ENCODE data around the gene SLC10A2.

The SLC10A2 gene

DNA sequence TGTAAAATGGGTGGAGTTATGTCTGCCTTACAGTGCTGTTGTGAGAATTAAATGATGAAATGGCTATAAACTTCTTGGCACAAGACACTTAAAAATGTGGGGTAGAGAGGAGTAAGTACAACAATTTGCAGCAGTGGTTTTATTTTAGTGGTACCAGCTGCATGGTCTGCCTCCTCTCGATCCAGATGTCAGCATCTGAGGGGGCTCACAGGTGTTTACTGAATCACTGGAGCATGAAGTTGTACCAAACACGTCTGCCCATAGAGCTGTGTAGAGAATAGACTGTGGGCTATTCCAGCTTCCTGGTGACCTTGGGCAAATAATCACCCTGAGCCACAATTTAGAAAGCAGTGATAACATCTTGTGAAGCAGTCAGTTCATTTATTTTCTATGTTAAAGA lies 11.1 kb downstream of the SLC10A2 start:
- DNase-seq (ENCODE audit: low read depth in 2 of 2, low spot score in 1 of 2): no peak

DNA sequence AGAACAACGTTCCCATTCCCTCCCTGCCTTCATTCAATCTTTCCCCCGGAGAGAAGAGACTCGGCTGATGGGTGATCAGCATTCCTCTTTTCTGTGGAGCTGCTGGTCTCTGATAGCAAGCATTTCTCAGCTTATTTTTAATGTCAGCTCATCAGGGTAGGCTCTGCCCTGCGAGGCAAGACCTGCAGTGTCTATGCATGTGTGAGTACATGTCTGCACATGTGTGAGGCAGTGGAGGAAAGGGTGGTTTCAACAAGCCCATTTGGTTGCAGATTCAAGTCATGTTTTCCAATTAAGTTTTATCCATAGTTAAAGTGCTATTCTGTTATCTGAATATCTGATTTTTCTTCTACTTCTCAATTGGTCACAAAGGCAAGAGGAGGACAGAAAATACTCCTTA lies 19.5 kb downstream of the SLC10A2 start:
- DNase-seq (ENCODE audit: low read depth in 2 of 2, low spot score in 1 of 2): no peak

DNA sequence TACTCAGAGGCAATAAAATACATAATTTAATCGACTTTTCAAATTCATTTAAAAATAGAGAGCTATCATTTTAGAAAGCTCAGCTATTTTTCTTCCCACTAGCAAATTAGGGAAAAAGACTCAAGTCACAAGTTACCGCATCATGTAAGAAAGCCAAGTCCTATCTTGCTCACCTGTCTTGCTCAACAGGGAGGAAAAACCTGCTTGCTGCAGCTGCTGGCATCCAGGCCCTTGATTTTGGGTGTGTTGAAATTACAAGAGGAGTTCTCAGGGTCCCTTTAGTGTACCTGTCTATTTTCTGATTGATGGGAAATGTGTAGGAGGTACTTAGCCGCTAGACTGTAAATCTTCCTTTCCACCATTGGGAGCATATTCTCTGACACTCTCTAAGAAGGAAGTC lies 22.2 kb downstream of the SLC10A2 start:
- DNase-seq (ENCODE audit: low read depth in 2 of 2, low spot score in 1 of 2): no peak

DNA sequence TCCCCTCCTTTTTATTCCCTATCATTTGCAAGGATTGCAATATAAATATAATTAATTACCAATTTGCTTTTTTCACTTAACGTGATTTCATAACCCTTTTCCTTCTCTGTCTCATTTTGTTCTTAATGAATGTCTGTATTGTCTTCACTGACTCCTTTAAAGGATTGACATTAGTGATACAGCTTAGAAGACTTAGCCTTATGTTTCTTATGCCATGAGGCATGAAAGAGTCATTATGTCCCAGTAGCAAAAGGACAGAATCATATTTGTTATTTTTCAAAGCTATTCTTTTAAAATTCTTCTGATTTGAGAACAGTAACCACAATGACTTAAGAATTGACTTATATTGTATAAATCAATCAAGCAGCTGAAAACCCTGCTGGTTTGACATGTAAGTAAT lies 26.2 kb downstream of the SLC10A2 start:
- no peak for DNase-seq (ENCODE audit: low read depth in 2 of 2, low spot score in 1 of 2)

DNA sequence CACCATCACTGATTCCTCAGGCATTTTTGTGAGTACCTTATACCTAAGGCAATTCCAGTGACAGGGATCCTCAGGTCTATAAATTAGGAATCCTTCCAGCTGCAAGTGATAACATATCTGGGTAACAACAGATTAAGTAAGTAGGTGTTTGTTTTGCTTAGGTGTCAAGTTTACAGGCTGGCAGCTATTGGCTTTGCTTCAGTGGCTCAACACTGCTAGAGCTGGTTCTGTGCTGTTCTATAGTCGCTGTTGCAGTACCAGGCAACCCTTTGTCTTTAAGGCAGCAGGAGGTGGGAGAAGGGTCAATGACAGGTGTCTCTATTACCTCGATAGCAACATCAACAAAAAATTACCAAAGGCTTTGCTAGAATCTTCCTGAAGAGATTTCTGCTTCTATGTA lies 27.0 kb downstream of the SLC10A2 start:
- no peak for DNase-seq (ENCODE audit: low read depth in 2 of 2, low spot score in 1 of 2)

DNA sequence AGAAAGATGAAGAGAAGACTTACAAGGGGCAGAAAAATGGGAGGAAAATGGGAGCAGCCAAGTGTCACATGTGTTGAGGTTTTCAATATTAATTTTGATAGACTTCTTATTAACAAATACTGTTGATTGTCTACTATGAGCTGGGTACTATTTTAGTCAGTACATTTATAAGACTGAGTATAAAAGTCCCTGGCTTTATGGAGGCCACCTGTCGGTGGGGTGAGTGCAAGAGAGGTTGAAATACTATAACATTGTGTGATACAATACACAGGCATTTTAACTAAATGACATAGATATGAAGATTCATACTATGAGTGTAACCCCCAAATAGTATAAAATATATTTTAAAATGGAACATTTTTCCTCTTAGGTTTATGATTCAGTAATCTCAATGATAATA lies 29.9 kb downstream of the SLC10A2 start:
- no peak for DNase-seq (ENCODE audit: low read depth in 2 of 2, low spot score in 1 of 2)

DNA sequence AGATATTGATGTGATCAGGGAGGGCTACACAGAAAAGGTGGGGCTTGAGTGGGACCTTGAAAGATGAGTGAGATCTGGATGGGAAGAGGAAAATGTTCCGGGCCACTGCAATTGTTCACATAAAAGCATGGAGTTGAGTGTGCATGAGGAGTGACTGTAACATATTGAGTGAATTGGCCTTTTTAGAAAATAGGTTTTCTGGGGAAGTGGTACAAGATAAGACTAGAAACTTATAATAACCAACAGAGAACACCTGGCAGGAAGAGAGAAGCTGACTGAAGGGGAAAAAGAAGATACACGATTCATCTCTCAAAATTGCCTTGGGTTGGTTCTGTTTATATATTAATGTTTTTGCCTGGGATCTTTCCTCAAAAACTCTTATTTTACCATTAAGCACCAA lies 32.2 kb downstream of the SLC10A2 start:
- DNase-seq (ENCODE audit: low read depth in 2 of 2, low spot score in 1 of 2): no peak

DNA sequence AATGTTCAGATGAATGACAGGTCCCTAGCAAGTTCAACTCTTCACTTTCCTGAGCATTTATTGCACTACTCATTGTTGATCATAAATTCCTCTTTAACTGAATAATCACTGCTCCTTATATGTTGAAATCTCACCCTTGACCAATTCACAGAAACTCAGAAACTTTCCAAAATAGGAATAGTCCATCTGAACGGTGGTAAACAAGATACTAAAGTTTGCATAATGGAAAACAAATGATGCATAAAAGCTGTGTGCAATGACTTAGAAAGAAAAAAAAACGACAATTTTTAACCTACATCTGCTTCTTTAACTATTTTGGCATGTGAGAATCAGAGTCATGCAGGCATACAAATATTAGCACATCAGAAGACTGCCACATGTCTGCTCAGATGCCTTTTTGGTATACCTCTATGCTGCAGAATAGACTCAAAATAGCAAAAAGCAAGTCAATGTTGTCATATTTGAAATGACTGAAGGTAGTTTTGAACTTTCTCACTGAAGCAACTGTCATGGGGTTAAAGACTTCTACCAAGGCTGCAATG lies 34.8 kb downstream of the SLC10A2 start:
- DNase-seq (ENCODE audit: low read depth in 2 of 2, low spot score in 1 of 2): no peak

DNA sequence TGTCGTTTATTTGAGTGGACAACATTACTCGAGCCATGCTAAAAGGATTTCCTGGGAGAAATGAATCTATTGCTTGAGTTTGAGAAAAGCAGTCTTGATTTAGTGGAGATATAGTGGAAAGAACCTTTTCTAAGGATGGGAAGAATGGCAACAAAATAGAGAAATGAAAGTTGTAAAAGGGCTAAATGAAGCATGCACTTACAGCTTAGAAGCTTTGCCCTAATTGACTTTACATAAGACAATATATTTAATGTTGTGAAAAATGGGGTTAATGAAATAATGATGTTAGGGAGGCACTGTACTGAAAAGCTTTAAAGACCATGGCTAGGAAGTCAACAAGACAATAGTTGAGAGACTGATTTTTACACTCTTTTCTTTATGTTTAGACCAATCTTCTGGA lies 35.4 kb downstream of the SLC10A2 start:
- no peak for DNase-seq (ENCODE audit: low read depth in 2 of 2, low spot score in 1 of 2)

DNA sequence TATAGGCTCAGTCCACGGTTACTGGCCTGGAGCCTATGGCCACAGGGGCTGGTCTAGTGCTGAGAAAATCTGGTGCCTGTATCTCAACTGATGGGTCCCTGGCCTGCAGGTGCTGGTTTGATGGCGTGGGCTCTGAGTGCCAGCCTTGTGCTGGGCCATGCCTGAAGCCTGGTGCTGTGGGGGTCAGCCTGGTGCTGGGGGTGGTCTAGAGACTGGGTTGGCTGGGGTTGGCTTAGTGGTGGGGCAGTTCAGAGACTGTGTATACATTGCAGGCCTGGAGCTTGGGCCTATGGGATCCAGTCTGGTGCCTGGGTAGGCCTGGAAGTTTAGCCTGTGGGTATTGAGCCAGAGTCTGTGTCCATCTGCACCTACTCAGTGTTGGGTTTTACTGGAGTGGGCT lies 36.4 kb downstream of the SLC10A2 start:
- no peak for DNase-seq (ENCODE audit: low read depth in 2 of 2, low spot score in 1 of 2)

DNA sequence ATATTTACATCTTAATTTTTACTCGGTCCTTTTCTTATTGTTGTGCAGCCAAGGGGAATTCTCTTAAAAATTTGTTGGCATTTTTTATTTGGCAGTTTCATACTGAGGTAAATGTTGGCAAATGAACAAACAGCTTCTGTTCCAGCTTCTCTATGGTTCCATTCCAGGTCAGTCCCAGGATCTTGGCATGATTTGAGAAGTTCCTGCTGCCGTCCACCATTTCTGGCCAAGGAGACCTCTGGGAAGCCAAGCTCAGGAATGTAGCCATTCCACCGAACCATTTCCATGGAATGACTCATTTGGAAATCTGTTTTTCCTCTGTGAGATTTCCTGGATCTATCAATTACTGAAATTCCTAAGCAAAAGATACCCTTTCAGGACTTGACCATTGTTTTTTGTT lies 43.9 kb downstream of the SLC10A2 start:
- no peak for DNase-seq (ENCODE audit: low read depth in 2 of 2, low spot score in 1 of 2)

DNA sequence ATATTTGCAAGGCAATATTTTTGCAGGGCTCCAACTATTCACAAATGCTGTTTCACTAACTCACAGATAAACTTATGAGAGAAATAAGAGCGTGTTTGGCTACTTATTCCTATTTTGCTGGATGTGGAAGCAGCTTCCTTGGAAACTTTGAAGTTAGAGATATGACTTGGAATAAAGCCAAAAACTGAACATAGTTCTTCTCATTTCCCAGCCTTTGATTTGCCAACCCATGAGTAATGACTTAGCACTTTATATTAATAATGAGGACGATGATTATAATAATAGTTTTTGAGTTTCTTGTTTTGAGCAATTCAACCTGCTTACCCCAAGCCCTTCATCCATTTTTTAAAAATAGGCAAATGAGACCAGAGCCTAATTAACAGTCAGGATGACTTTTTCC lies 47.7 kb downstream of the SLC10A2 start:
- no peak for DNase-seq (ENCODE audit: low read depth in 2 of 2, low spot score in 1 of 2)

DNA sequence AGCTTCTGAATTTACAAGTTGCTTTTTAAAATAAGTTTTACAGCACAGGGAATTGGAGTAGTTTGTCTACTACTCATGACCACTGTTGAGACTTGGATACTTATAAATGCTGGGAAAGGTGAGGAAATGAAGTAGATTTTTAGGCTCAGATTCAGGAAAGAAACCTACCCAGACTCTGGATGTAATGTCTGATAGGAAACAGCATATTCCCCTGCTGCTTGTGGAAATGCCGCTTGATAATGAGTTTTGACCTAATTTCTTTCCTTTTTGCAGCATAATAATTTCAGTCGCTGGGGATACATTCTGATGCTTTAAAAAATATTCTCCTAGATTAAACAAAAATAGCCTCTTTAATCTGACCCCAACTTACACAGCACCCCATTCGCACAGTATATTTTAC lies 53.6 kb downstream of the SLC10A2 start:
- DNase-seq (ENCODE audit: low read depth in 2 of 2, low spot score in 1 of 2): no peak

DNA sequence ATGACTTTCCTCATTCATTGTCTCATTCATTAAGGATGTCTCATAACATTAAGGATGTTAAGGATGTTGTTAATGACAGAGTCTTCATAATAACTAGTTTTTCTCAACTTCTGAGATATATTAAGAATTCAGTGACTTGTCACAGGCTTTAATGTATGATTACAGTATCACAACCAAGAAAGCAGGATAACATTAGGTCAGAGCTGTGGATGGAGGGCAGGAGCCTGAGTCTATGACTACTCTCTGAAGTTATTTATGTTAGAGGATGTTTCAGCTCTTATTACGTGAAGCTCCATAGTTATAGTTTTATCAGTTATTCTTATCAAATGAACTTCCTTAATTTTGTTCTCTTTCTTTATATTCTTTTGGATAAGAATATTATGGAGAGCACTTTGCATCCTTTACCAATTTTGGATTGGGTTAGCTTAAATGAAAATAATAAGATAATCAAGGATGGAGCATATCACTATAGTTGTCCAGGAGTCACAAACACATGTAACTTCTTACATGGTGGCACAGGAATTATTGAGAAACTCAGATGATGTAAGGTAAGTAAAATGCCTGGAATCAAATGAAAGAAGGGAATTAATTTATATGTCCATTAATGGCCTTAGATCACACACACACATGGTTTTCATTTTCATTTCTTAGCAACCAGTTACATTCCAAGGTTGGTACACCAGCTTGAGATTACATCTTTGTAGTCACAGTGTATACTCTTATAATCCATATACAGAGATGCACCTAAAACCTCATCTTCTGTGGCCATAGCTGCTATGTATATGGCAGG lies 57.0 kb downstream of the SLC10A2 start:
- no peak for DNase-seq (ENCODE audit: low read depth in 2 of 2, low spot score in 1 of 2)

DNA sequence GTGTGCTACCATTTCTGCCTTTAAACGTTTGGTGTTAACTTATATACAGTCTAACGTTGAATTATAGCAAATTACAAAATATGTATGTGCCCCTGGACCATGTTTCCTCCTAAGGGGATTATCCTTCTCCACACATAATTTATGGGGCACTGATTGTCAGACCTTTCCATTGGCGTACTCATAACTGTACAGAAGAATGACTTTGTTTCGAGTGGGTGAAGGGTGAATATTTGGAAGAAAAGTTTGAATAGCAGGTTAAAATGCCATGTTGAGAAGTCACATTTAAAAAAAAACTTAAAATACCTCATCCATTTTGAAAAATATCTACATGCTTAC lies 58.8 kb downstream of the SLC10A2 start:
- DNase-seq (ENCODE audit: low read depth in 2 of 2, low spot score in 1 of 2): no peak

DNA sequence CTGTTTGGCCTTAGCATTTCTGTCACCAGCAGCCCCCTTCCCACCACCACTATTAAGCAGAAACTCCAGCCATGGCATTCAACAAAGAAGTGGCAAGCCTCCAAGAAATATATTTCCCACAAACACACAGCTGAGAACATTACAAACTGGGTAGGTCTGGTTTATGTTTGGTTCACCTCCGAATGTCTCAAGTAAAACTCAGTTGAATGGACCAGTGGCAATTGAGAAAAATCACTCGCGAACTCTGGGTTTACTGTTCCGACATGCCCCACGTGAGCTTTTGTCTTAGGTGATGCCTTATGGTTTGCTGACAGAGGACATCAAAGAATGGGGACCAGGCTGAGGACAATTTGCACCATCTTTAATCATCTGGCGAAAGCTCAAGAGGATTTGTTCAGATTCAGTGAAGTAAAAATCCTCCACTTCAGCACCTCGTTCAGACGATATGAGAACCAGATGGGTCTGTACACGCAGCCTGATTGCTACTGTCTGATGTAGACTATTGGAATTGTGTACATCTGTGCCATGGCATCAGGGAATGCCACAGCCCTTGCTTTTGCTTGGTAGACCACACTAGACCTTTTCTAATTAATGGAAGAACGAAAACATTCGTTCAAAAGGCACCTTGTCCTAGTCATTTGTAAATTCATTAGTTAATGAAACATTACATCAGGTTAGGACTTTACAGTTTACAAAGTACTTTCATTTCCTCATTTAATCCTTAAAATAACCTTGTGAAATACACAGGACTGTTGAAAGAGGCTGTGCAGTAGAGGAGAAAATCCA lies 59.4 kb downstream of the SLC10A2 start:
- no peak for DNase-seq (ENCODE audit: low read depth in 2 of 2, low spot score in 1 of 2)

DNA sequence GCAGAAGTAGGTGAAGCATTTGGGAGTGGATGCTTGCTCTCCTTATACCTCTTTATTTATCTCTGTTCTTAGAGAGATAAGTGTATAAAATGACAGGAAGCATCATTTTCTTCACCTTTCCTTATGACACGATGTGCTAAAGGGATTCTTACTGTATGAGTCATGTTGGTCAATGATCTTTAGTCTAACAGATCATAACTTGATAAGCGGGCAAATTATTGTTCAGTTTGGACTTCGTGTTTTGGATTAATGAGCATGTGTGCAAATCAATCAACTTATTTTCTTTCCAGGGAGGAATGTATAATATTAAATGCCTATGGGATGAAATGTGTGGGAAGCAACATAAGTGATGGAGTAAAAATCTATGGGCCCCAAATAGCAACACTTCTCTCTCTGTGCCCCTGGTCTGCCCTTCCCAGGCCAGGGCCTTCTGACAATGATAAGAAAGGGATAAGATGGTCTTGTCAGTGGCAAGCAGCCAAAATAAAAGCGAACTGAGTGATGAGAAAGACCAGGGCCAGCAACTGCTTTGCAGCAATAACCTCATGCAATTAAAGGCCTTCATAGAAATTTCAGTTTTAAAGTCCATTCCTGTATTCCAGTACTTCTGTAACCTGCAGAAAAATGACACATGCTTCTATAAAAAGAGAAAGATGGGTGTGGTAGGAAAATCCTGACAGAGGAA lies 61.4 kb downstream of the SLC10A2 start:
- DNase-seq (ENCODE audit: low read depth in 2 of 2, low spot score in 1 of 2): no peak

DNA sequence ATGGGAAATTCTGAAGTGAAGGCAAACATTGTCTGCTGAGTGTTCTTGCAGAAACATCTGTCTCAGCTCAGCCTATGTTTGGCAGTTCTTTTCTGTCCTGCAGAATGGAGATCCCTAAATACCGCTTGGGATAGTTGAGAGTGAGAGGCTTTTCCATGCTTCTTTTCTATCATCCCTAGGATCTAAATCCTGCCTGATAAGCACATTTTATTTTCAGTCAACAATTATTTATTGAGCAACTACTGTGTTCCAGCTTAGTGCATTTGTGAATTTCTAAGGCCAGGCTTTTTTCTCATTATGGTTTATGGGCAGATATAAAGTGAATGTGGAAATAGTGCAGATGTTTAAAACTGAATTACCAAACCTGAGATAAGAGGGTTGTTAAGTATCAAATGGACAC lies 62.6 kb downstream of the SLC10A2 start:
- DNase-seq (ENCODE audit: low read depth in 2 of 2, low spot score in 1 of 2): no peak

DNA sequence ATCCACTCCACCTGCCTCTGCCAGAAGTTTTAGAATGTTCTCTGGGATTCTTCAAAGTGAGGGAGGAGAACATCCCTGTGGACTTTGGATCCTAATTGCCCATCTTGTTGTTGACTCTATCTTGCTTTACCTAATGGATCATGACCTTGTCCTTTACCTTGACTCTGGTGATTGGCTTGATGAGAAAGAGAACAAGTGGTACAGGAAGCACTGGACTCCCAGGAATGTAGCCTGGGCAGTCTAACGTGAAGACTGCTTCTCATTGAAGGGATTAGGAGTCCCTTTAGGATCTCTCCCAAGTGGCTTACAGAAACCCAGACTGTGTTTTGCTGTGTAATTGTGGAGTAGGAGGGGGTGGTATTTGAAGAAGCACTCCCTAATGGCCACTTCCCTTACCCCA lies 63.9 kb downstream of the SLC10A2 start:
- no peak for DNase-seq (ENCODE audit: low read depth in 2 of 2, low spot score in 1 of 2)

DNA sequence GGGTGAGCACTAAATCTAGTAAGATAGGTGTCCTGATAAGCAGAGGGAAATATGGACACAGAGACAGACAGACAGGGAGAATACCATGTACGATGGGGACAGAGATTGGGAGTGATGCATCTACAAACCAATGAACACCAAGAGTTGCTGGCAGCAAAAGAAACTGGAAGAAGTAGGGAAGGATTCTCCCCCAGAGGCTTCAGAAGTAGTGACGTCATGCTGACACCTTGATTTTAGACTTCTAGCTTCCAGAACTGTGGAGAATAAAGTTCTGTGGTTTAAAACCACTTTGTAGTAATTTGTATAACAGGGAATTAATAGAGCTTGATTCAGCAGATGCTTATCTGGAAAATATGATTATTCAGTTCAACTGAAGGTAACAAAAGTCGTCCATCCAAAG lies 66.1 kb downstream of the SLC10A2 start:
- no peak for DNase-seq (ENCODE audit: low read depth in 2 of 2, low spot score in 1 of 2)

DNA sequence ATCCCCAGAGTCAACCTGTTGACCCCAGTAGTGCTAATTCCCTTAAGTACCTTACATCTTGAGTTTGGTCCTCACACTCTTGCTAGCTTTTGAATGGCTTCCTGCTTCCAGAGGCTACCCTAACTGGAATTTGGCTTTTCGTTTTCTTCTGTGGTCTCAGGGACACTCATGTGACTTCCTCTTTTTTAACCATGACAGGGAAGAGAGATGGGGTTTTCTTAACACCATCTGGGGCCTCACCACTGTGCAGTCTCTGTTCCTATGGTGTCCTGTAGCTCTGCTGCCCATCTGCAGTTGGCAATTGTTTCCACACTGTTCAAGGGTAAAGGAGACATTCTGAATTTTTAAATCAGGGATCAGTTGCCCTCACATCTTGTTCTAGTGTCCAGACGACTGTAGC lies 66.7 kb downstream of the SLC10A2 start:
- no peak for DNase-seq (ENCODE audit: low read depth in 2 of 2, low spot score in 1 of 2)

All from stimulated activated CD8-positive, alpha-beta memory T cell treated with anti-CD3 and anti-CD28 coated beads, Interleukin-4, amount 100 ng/mL, for 4 hours (primary cell).